GM21723 (cell line): ENCODE measurements around the gene PNMA8C.
"Not testable (repeated sequence)": the region's sequence is repeated elsewhere in the genome, so short reads cannot be mapped to it uniquely, and the experiment has no call there.

ENCODE experiments used
- ATAC-seq: cut with Tn5 transposase; IDR thresholded peaks from one replicate; pipeline ENCODE4 v1.9.1; 2021; ENCODE audit warnings: mild to moderate bottlenecking, moderate library complexity; ENCODE audit not compliant: unreplicated experiment

The PNMA8C gene

GRCh38 chr19:46447824-46448223, 19.1 kb upstream of the PNMA8C start:
- no peak for ATAC-seq

GRCh38 chr19:46447006-46447405, 18.3 kb upstream of the PNMA8C start:
- ATAC-seq = no peak

- ATAC-seq = no peak
These were observed 17.3 kb upstream of the PNMA8C start for GRCh38 chr19:46446021-46446420.

GRCh38 chr19:46442808-46443450, 14.2 kb upstream of the PNMA8C start:
- no peak for ATAC-seq

GRCh38 chr19:46441866-46442265, 13.1 kb upstream of the PNMA8C start:
- no peak for ATAC-seq

GRCh38 chr19:46435689-46436088, 7.0 kb upstream of the PNMA8C start:
- ATAC-seq = not testable (repeated sequence)

GRCh38 chr19:46435009-46435408, 6.3 kb upstream of the PNMA8C start:
- ATAC-seq = no peak

- ATAC-seq = not testable (repeated sequence)
These were observed 4.7 kb upstream of the PNMA8C start for GRCh38 chr19:46433470-46433869.

- ATAC-seq = no peak
These were observed 3.1 kb upstream of the PNMA8C start for GRCh38 chr19:46431824-46432223.

GRCh38 chr19:46429999-46430398, 1.3 kb upstream of the PNMA8C start:
- ATAC-seq = no peak

GRCh38 chr19:46427518-46428045, 1.2 kb downstream of the PNMA8C start:
- no peak for ATAC-seq

GRCh38 chr19:46426506-46427162, 2.1 kb downstream of the PNMA8C start:
- no peak for ATAC-seq

- ATAC-seq = no peak
These were observed 2.7 kb downstream of the PNMA8C start for GRCh38 chr19:46426035-46426505.

GRCh38 chr19:46423188-46423587, 5.5 kb downstream of the PNMA8C start:
- ATAC-seq = no peak

- ATAC-seq = no peak
These were observed 6.4 kb downstream of the PNMA8C start for GRCh38 chr19:46422344-46422743.

GRCh38 chr19:46420056-46420455, 8.7 kb downstream of the PNMA8C start:
- no peak for ATAC-seq

- not testable (repeated sequence) for ATAC-seq
These were observed 12.7 kb downstream of the PNMA8C start for GRCh38 chr19:46415804-46416709.

- ATAC-seq = not testable (repeated sequence)
These were observed 13.8 kb downstream of the PNMA8C start for GRCh38 chr19:46414899-46415298.

- ATAC-seq = no peak
These were observed 15.3 kb downstream of the PNMA8C start, which contains the start of gene CCDC8 for GRCh38 chr19:46413262-46414031. Gene CCDC8, minus strand, starts transcription at chr19:46413564. Its CDS starts 754 bp downstream, at chr19:46412810.

GRCh38 chr19:46412650-46413261, 16.0 kb downstream of the PNMA8C start:
- ATAC-seq = no peak
